Left hindlimb (tissue), 1 donor: ENCODE measurements around the gene GABPA.
A peak's percentile ranks its signal among the peaks of the same experiment; 100 is the strongest.
"Not testable (repeated sequence)": the region's sequence is repeated elsewhere in the genome, so short reads cannot be mapped to it uniquely, and the experiment has no call there.

Experiments used
- DNase-seq: peaks from one replicate; pipeline ENCODE4 v3.0.0-alpha.2; 2018

Gene GABPA

GRCh38 chr21:25734904-25735645, at the start of gene GABPA, which contains the start of gene ATP5PF:
GABPA (plus strand) TSS chr21:25734972; CDS start chr21:25741599, 6,627 bp downstream.
ATP5PF (minus strand) TSS chr21:25734904; CDS start chr21:25729794, 5,110 bp downstream.
- peak; percentile 97 for DNase-seq

- DNase-seq: no peak
Measured at GRCh38 chr21:25687787-25688186, 47.0 kb upstream of the GABPA start.

DNA sequence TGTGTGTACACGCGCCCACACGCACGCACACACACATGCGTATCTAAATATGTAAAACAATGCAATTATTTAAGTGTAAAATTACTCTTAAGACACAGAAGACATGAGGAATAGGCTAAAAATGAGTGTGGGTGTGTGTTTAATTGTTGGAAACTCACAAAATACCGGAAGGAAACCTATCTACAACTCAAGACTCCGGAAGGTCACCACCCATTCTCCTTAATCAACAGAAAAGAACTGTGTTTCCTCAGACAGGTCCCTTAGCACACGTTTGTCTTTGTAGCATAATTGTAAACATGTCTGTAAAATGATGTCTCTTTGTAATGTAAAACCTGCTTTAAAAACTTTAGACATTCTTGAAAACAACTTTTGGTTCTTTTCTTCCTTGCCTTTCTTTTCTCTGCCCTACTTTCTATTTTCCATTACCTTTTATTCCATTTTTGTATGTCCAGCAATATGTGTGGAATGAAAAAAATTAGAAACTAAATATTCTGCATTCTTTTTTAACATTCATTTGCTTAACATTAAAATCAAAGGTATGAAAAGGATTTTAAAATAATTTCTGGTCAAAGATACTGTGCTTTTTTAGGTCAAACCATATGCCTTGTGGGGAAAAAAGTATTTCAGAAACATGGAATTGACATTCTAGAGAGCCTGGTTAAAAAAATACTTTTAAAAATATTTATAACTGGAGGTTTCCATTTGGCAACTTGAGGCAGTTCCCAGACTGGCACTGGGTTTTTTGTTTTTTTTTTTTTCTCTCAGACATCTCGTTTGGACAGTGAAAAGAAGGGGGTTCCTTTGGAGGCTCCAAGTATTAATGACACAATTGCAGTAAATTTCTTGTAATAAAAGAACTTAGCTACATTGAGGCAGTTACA, 46.3 kb upstream of the GABPA start:
- DNase-seq: no peak

DNA sequence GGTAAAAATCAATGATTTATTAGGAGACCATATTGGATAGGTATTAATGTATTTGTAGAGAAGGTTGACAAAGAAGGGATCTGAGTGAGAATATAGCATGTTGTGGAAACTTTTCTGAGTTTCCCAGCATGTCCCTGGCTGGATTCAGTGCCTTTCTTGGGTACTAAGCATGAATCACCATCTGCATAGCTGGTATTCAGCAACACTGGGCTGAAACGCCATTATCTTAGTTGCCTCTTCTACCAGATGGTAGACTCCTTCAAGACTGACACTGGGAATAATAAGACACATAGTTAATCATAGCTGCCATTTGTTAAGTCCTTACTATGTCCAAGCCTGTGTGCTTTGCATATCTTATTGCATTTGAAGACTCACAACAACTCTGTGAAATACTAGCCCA, 45.5 kb upstream of the GABPA start:
- DNase-seq: no peak

GRCh38 chr21:25691976-25692375, 42.8 kb upstream of the GABPA start:
- DNase-seq: no peak

DNA sequence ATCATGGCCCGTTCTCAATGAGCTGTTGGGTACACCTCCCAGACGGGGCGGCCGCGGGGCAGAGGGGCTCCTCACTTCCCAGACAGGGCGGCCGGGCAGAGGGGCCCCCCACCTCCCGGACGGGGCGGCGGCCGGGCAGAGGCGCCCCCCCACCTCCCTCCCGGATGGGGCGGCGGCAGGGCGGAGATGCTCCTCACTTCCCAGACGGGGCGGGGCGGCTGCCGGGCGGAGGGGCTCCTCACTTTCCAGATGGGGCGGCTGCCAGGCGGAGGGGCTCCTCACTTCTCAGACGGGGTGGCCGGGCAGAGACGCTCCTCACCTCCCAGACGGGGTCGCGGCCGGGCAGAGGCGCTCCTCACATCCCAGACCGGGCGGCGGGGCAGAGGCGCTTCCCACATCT, 39.3 kb upstream of the GABPA start:
- DNase-seq: not testable (repeated sequence)

DNA sequence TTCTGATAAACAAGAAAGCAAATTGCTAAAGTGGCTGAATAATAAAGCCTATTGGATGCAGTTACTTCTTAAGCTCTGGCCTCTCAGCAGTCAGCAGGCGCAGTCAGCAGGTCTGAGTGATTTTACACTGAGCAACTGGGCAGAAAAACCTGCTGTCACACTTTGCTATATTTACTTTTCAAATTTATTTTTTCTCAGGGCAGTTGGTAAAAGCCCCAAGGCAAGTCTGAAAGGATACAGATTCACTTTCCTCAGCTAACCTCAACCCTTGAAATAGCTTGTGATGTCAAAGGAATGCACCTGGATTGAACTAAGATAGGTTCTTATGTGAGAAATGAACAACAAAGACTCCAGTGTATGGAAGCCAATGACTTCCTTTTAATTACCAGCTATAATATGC, 34.0 kb upstream of the GABPA start:
- no peak for DNase-seq

DNA sequence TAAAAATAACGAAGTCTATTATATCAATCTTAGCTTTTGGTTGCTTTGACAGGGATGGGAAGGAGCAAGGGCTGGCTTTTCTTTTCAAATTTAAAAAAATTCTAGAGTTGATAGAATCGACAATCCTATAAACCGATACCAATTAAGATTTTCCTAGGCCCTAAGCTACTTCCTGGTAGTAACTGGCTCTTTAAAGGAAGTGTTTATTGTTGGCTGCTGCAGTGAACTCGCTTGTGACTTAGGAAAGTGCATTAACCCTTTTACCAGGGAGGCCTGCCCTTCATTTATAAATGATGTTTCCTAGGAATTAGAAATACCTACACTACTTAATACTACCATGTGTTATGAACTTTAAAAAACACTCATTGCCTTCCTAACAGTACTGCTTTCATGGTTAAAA, 33.2 kb upstream of the GABPA start:
- DNase-seq: no peak

DNA sequence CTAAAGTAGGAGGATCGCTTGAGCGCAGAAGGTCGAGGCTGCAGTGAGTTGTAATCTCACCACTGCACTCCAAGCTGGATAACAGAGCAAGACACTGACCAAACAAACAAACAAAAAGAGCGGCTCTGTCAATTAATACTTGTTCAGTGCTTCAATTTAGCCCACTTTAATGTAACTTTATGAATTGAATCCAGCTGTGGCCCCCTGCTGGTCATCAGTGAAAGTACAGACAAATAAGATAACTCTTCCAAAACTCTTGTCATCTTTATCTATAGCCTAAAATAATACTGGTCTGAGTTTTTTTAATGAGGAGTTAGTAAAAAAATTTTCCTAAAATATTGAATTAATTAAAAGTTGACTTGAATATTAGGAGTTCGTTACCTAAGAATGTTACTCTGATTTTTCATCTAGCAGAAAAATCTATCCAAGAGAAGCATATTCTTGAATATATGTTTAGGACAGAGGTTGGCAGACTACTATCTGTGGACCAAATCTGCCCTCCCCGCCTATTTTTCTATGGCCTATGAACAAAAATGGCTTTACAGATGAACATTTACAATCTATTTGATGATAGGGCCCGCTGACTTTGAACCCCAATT, 26.2 kb upstream of the GABPA start:
- no peak for DNase-seq

GRCh38 chr21:25709684-25710265, 25.0 kb upstream of the GABPA start:
- no peak for DNase-seq

DNA sequence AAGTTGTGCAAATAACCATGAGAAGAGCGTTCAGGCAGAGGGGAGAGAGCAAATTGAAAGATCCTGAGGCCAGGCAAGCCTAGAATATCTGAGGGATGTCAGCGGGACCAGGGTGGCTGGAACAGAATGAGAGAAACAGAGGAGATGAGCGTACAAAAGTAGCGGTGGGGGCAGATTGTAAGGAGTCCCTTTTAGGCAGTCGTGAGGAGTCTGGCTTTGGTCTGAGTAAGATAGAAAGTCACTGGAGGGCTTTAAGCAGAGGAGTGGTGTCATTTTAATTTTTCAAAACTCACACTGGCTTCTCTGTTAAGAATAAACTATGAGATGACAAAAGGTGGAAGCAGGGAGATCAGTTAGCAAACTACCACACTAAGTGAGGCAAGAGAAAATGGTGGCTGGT, 24.2 kb upstream of the GABPA start:
- no peak for DNase-seq

GRCh38 chr21:25714066-25714465, 20.7 kb upstream of the GABPA start:
- DNase-seq: not testable (repeated sequence)

GRCh38 chr21:25717491-25718147, 17.2 kb upstream of the GABPA start:
- no peak for DNase-seq

- no peak for DNase-seq
Measured at GRCh38 chr21:25721987-25722386, 12.8 kb upstream of the GABPA start.

GRCh38 chr21:25722631-25723030, 12.1 kb upstream of the GABPA start:
- no peak for DNase-seq

- DNase-seq: no peak
Measured at GRCh38 chr21:25732091-25732760, 2.5 kb upstream of the GABPA start.

DNA sequence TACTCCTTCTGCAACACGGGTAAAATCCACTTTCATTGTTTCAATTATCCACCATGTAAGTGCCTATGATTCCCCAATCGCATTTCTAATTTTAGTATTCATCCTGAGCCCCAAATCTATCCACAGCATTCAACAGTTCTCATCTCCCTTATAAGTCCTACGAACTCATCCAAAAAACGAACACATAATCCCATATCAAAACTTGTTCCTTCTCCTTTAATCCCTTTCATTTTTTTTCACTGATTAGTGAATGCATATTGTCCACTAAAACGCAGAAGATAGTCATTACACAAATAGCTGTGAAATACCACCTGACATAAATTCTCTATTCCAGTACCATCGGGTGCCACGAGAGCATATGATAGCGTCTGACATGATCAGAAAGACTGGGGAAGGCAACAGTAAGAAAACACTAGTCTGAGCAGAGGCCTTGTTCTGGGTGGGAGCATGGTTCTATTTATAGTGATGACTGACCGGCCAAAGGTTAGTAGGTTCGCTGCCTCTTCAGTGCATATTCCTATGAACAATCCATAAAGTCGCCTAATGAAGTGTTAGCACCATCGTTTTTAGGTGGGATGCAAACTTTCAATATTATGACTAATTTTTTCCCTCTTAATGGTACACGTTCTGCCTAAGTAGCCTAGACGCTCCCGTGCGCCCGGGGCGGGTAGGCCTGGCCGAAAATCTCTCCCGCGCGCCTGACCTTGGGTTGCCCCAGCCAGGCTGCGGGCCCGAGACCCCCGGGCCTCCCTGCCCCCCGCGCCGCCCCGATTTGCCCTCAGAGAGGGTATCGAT, 716 bp upstream of the GABPA start:
- no peak for DNase-seq

- no peak for DNase-seq
Measured at GRCh38 chr21:25734654-25734903, 193 bp upstream of the GABPA start.

DNA sequence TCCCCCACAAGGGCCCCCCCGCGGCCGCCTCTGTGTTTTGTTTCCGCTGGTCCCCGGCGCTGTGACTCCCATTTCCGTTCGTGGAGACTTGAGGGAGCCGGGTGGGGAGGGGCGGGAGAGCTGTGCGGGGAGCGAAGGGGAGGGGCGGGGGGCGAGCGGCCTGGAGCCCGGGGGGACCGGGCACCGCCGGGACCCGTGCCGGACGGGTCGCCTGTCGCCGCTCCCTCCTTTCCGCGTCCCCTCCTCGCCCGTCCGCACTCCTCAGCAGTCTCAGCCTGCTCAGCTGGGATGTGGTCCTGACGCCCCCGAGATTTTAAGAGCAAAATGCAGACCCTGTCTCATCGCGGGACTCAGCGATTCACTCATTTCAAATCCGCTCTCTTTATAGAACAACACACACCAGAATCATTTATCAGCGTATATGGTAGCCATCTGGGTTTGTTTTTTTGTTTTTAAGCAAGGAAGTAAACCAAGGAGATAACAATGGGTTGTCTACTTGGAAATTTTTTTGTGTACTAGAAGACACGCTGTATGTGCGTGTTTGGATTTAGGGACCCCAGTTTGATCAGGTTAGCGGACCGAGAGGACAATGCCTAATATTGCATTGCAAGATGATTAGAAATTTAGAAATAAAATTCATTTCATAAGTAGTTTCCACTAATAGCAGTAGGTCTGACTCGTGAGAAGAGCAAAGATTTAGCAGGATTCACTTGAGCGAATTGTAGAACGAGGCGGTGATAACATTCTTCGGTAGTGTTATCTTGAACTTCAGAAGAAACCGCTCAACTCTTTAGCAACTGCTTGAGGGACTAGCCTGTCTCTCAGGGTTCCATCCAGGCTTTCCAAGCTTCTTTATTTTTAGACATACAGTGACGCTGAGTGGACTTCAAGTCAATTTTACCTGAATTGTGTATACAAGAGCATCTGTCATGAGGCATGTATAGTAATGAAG, 1.1 kb downstream of the GABPA start:
- peak; percentile 91 for DNase-seq

DNA sequence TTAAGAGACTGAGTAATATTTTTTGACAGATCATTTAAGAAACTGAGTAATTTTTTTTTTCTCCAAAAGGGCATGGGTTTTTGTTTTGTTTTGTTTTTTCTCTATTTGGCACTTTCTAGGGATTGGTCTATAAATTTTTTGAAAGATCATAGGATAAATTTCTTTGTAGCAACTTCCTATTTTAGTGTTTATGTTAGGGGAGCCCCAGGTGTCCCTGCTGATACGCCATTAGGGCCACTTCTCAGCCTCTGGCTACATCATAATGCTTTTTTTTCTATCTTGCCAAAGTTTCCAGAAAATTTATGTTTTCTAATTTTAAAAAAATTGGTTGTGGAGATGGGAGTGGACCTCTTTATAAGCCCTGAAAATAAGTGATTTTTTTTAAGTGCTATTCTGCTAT, 2.6 kb downstream of the GABPA start:
- no peak for DNase-seq
